A673 (cell line): ENCODE results near the gene RPL4.

Experiments used
- CTCF ChIP-seq: fragments of 300-800, 200-600 bp; sonication (generic); conservative IDR thresholded peaks from 2 replicates; pipeline ENCODE4 v1.5.1; 2017; ENCODE audit warnings: low read depth, mild to moderate bottlenecking, antibody characterized with exemption, low read length, moderate library complexity, mixed read lengths
- EZH2 ChIP-seq: fragments of 200-600 bp; sonication (generic); IDR thresholded peaks from 2 replicates; pipeline ENCODE4 v1.6.1; 2017; ENCODE audit warnings: borderline replicate concordance, low read depth, mild to moderate bottlenecking, mixed read lengths, antibody characterized with exemption, low read length; ENCODE audit not compliant: poor library complexity, severe bottlenecking

- no peak for TF ChIP-seq CTCF
- TF ChIP-seq EZH2: no peak
These were observed 1.2 kb upstream of the RPL4 start for GRCh38 chr15:66505818-66506217.
